Endothelial cell of umbilical vein (primary cell): ENCODE data around the gene AREG. TPM values are rescaled to one million over a fixed set of nuclear protein-coding genes. Genes with fewer than 3 reads are reported as not detected.

Experiments
- BruUV-seq: library from RNA; stranded (reverse); fragments of 400-500 nt; replicated peaks from 2 replicates; lab custom pipeline; 2021; lab: Mats Ljungman, UMichigan
- CTCF ChIA-PET: fragments of 300-600, 350-600 bp; sonication (Branson Sonifier 250); formaldehyde crosslinking; loops from one replicate; lab custom pipeline; 2021; ENCODE audit warnings: antibody characterized with exemption, inconsistent platforms; lab: Charles Lee
- POLR2A ChIA-PET: fragments of 300-600, 350-600 bp; sonication (Branson Sonifier 250); formaldehyde crosslinking; loops from one replicate; lab custom pipeline; 2021; ENCODE audit warnings: antibody characterized with exemption, inconsistent platforms; lab: Charles Lee
- DNase-seq: peaks from one replicate; pipeline ENCODE4 v3.0.0-alpha.2; 2011; ENCODE audit warnings: low read depth, low spot score
- FAIRE-seq: peaks from 2 replicates; lab custom pipeline; 2011; peaks lifted over from hg19 to GRCh38; lab: Jason Lieb, UNC
- H2AFZ ChIP-seq: 2 replicates; pipeline ENCODE4 v1.6.0; 2012; ENCODE audit warnings: low read depth, low read length, control low read depth, inconsistent platforms
- H3K27ac ChIP-seq: 2 replicates; pipeline ENCODE4 v1.5.1; 2011; ENCODE audit warnings: low read depth, mild to moderate bottlenecking, control low read depth, low read length, moderate library complexity; ENCODE audit not compliant: insufficient read depth
- H3K27me3 ChIP-seq, 2 experiments: 2 replicates each; pipeline versions ENCODE4 v1.6.0 to v1.6.1; 2011; ENCODE audit warnings: low read length in 2 of 2, mixed read lengths in 1 of 2; ENCODE audit not compliant: control insufficient read depth in 2 of 2, insufficient read depth in 2 of 2
- H3K36me3 ChIP-seq, 2 experiments: 2 replicates in 1 of 2; 3 replicates in 1 of 2; pipeline ENCODE4 v1.5.1; 2011; ENCODE audit warnings: low read length in 2 of 2, mild to moderate bottlenecking in 1 of 2, moderate library complexity in 1 of 2; ENCODE audit not compliant: control insufficient read depth in 2 of 2, insufficient read depth in 2 of 2; ENCODE audit errors: extremely low read depth in 1 of 2
- H3K4me1 ChIP-seq: 3 replicates; pipeline ENCODE4 v1.5.1; 2011; ENCODE audit warnings: mild to moderate bottlenecking, low read length; ENCODE audit not compliant: control insufficient read depth, insufficient read depth; ENCODE audit errors: extremely low read depth
- H3K4me2 ChIP-seq: 2 replicates; pipeline ENCODE4 v1.6.1; 2011; ENCODE audit warnings: low read length, control low read depth, mixed read lengths; ENCODE audit not compliant: insufficient read depth
- H3K4me3 ChIP-seq, 3 experiments: fragments of 200-600 bp in 1 of 3; sonication (generic), shearing (Covaris generic) in 1 of 3; replicated peaks in 1 of 3; 2 replicates each; pipeline ENCODE4 v1.5.1; 2011 to 2016; ENCODE audit warnings: control low read depth in 3 of 3, low read length in 3 of 3, mild to moderate bottlenecking in 2 of 3, inconsistent platforms in 1 of 3, low read depth in 1 of 3, moderate library complexity in 1 of 3; ENCODE audit not compliant: insufficient read depth in 1 of 3
- H3K79me2 ChIP-seq: 2 replicates; pipeline ENCODE4 v1.6.0; 2012; ENCODE audit warnings: low read length, inconsistent platforms; ENCODE audit not compliant: control insufficient read depth, insufficient read depth
- H3K9ac ChIP-seq: replicated peaks from 2 replicates; pipeline ENCODE3; 2011; ENCODE audit warnings: low read length, control low read depth; ENCODE audit not compliant: insufficient read depth; ENCODE audit errors: extremely low read depth
- H3K9me1 ChIP-seq: replicated peaks from 3 replicates; pipeline ENCODE4 v1.6.0; 2011; ENCODE audit warnings: mild to moderate bottlenecking, low read length; ENCODE audit not compliant: control insufficient read depth, insufficient read depth; ENCODE audit errors: extremely low read depth
- H3K9me3 ChIP-seq: replicated peaks from 2 replicates; pipeline ENCODE4 v1.5.1; 2012; ENCODE audit warnings: low read length, inconsistent platforms; ENCODE audit not compliant: control insufficient read depth, insufficient read depth
- H4K20me1 ChIP-seq: replicated peaks from 2 replicates; pipeline ENCODE3; 2011; ENCODE audit warnings: mild to moderate bottlenecking, low read length; ENCODE audit not compliant: control insufficient read depth, insufficient read depth; ENCODE audit errors: extremely low read depth
- EZH2 ChIP-seq: IDR thresholded peaks from 2 replicates; pipeline ENCODE4 v1.6.1; 2012; ENCODE audit warnings: borderline replicate concordance, low read depth, mild to moderate bottlenecking, moderate library complexity, low read length, inconsistent platforms; ENCODE audit not compliant: severe bottlenecking
- FOS ChIP-seq: IDR thresholded peaks from 2 replicates; pipeline ENCODE4 v1.6.1; 2011; ENCODE audit warnings: mild to moderate bottlenecking, low read length, moderate library complexity, borderline replicate concordance; ENCODE audit not compliant: insufficient read depth
- GATA2 ChIP-seq: IDR thresholded peaks from 2 replicates; pipeline ENCODE4 v1.7.0; 2011; ENCODE audit warnings: low read depth, mild to moderate bottlenecking, moderate library complexity, mixed read lengths, low read length; ENCODE audit not compliant: insufficient read length, insufficient read depth
- JUN ChIP-seq: IDR thresholded peaks from 2 replicates; pipeline ENCODE4 v1.6.1; 2011; ENCODE audit warnings: borderline replicate concordance, low read depth; ENCODE audit not compliant: insufficient read length, insufficient read depth
- MYC ChIP-seq: IDR thresholded peaks from one replicate; pipeline ENCODE4 v1.6.1; 2011; ENCODE audit warnings: mild to moderate bottlenecking, low read depth, low read length
- POLR2A ChIP-seq: IDR thresholded peaks from 2 replicates; pipeline ENCODE4 v1.6.1; 2012; ENCODE audit warnings: low read depth, mild to moderate bottlenecking, control low read depth, low read length
- POLR2AphosphoS5 ChIP-seq: IDR thresholded peaks from 2 replicates; pipeline ENCODE4 v1.6.1; 2012; ENCODE audit warnings: low read depth, mild to moderate bottlenecking, control low read depth, low read length, moderate library complexity; ENCODE audit not compliant: insufficient read depth
- dilution Hi-C: fragments of 300-500 bp; cut with MboI; formaldehyde crosslinking; loops from one replicate; pipeline ENCODE4 v1.15.0; 2019; ENCODE audit warnings: low sequenced_read_pairs; ENCODE audit not compliant: extremely low pct_ligation_motif_present
- intact Hi-C: fragments of 100-400 bp; cut with micrococcal nuclease; formaldehyde crosslinking; loops from one replicate; pipeline ENCODE4 v1.10.0; 2022
- polyA plus RNA-seq, 4 experiments: library from polyadenylated mRNA; depleted of rRNA in 3 of 4; stranded (reverse) in 3 of 4; unstranded in 1 of 4; fragments of >200 nt; gene quantifications; 2 replicates each; pipeline versions ENCODE4 v1.2.1 to v1.2.3, GENCODE V29; 2011 to 2012; ENCODE audit warnings: missing spikeins in 1 of 4
- total RNA-seq: library from RNA; stranded (reverse); gene quantifications from 2 replicates; pipeline ENCODE4 v1.2.3, GENCODE V29; 2021
- TF ChIP-seq, protein P1 (sequence below), 2 donors: IDR thresholded peaks; 1 replicate in 1 of 2; 2 replicates in 1 of 2; pipeline ENCODE4 v1.5.1; 2011; ENCODE audit warnings: low read length in 2 of 2, mild to moderate bottlenecking in 2 of 2, moderate library complexity in 2 of 2, control low read depth in 1 of 2, inconsistent platforms in 1 of 2, low read depth in 1 of 2; ENCODE audit not compliant: insufficient read depth in 1 of 2; ENCODE audit errors: extremely low read depth in 1 of 2
- TF ChIP-seq, protein P2 (sequence below): IDR thresholded peaks from 2 replicates; pipeline ENCODE4 v1.6.1; 2011; ENCODE audit not compliant: insufficient read depth, insufficient read length

AREG gene
- total and polyA plus RNA-seq, 2 donors (not counting 3 experiments of a cell fraction or from before 2014, with no cell fraction given): 0.17 to 0.55 TPM

DNA sequence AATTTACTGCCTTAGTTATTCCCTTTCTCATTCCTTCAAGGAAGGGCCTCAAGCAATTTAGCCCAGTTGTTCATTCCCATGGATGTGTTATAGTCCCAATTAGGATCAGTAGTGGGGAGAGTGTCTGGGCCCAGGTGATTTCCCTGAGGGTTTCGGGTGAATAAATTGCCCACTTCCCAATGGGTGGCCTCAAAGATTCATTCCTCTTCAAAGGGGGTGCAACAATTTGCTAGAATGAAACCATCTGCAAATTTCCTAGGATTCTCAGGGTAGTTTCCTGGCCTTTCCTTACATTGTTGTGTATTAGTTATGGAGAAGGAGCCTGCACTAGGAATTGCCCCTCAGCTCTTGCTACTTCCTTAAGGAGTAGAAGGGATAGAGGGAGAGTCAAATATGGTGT is 6.3 kb upstream of the AREG start:
- H3K4me2 ChIP-seq: no peak overlapping the region
- dilution Hi-C loops: no loop called here
- no peak for FAIRE-seq

More for the DNA sequence above, 6.3 kb upstream of the AREG start:
- ChIA-PET POLR2A (no interaction called here), CTCF (no interaction called here)
- Histone ChIP-seq H3K4me1 (no peaks in the 10 kb centered on the region), H3K9ac (no peak overlapping the region), H3K9me3 (no peaks in the 10 kb centered on the region), H3K36me3 (no peaks in the 10 kb centered on the region), H3K79me2 (no peaks in the 10 kb centered on the region), H3K4me3 (no peak overlapping the region), H3K27me3 (no peaks in the 10 kb centered on the region), H4K20me1 (no peaks in the 10 kb centered on the region), H2AFZ (no peak overlapping the region), H3K27ac (no peak overlapping the region), H3K9me1 (no peaks in the 10 kb centered on the region)
- no TSS peak for BruUV-seq
- TF ChIP-seq, protein P1, sequence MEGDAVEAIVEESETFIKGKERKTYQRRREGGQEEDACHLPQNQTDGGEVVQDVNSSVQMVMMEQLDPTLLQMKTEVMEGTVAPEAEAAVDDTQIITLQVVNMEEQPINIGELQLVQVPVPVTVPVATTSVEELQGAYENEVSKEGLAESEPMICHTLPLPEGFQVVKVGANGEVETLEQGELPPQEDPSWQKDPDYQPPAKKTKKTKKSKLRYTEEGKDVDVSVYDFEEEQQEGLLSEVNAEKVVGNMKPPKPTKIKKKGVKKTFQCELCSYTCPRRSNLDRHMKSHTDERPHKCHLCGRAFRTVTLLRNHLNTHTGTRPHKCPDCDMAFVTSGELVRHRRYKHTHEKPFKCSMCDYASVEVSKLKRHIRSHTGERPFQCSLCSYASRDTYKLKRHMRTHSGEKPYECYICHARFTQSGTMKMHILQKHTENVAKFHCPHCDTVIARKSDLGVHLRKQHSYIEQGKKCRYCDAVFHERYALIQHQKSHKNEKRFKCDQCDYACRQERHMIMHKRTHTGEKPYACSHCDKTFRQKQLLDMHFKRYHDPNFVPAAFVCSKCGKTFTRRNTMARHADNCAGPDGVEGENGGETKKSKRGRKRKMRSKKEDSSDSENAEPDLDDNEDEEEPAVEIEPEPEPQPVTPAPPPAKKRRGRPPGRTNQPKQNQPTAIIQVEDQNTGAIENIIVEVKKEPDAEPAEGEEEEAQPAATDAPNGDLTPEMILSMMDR (IDR thresholded peaks at IDR 0.05; ENCODE audit: extremely low read depth in 1 of 2, insufficient read depth in 1 of 2, low read depth in 1 of 2, low read length in 2 of 2): no peak
- TF ChIP-seq JUN (no peak), EZH2 (no peak), MYC (no peak), POLR2AphosphoS5 (no peak), FOS (no peak), POLR2A (no peak), GATA2 (no peak)
- TF ChIP-seq, protein P2, sequence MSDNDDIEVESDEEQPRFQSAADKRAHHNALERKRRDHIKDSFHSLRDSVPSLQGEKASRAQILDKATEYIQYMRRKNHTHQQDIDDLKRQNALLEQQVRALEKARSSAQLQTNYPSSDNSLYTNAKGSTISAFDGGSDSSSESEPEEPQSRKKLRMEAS: no peak
- intact Hi-C loops: no loop called here
- no peak for DNase-seq
